OCI-LY1 (cell line): Measurements from ENCODE around the gene EIF1AD.

ENCODE experiments used
- EZH2 ChIP-seq: fragments of 200-600 bp; sonication (generic), shearing (Covaris generic); IDR thresholded peaks from 2 replicates; pipeline ENCODE4 v1.8.0; 2017; ENCODE audit warnings: borderline replicate concordance, mixed run types, mild to moderate bottlenecking, antibody characterized with exemption, low read length, moderate library complexity, mixed read lengths
- TF ChIP-seq, protein P1 (sequence below): fragments of 200-600 bp; sonication (generic), shearing (Covaris generic); IDR thresholded peaks from 2 replicates; pipeline ENCODE4 v1.5.1; 2017; ENCODE audit warnings: mild to moderate bottlenecking, antibody characterized with exemption, low read length, moderate library complexity, mixed read lengths

DNA sequence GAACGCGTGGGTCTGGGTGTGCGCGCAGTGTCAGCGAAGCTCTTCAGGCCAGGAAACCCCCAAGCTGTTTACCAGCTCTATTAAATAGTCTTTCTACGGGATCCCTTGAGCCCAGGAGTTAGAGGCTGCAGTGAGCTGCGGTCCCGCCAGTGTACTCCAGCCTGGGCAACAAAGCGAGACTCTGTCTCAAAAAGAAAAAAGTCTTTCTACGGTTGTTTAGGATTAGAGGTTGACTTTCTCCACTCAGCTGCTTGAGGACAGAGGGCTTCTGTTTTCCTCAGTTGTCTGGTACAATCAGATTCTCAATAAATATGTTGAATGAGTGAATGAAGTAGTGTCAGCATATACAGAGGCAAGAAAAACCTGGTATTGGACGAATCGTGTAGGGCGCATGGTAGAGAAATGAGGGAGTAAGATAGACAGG is 39.8 kb downstream of the EIF1AD start:
- TF ChIP-seq, protein P1, sequence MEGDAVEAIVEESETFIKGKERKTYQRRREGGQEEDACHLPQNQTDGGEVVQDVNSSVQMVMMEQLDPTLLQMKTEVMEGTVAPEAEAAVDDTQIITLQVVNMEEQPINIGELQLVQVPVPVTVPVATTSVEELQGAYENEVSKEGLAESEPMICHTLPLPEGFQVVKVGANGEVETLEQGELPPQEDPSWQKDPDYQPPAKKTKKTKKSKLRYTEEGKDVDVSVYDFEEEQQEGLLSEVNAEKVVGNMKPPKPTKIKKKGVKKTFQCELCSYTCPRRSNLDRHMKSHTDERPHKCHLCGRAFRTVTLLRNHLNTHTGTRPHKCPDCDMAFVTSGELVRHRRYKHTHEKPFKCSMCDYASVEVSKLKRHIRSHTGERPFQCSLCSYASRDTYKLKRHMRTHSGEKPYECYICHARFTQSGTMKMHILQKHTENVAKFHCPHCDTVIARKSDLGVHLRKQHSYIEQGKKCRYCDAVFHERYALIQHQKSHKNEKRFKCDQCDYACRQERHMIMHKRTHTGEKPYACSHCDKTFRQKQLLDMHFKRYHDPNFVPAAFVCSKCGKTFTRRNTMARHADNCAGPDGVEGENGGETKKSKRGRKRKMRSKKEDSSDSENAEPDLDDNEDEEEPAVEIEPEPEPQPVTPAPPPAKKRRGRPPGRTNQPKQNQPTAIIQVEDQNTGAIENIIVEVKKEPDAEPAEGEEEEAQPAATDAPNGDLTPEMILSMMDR: no peak
- TF ChIP-seq EZH2: no peak
